Measurements from ENCODE around the gene WSCD1. TPM values are rescaled to one million over a fixed set of nuclear protein-coding genes. Genes with fewer than 3 reads are reported as not detected.

WSCD1 gene
- polyA plus RNA-seq, 1 experiment: 0.20 TPM

GRCh38 chr17:6092903-6093468 is 22.8 kb downstream of the WSCD1 start:
- CTCF ChIA-PET: no interaction called here

GRCh38 chr17:6094453-6094852 is 24.3 kb downstream of the WSCD1 start:
- no peak for TF ChIP-seq CTCF (IDR thresholded peaks at IDR 0.05; ENCODE audit: low read depth, low read length)
- Histone ChIP-seq H3K4me3 (ENCODE audit: low read depth, low read length) (no peak overlapping the region), H3K27me3 (ENCODE audit: control insufficient read depth, insufficient read depth, low read length) (no peaks in the 10 kb centered on the region), H3K27ac (ENCODE audit: low read depth, low read length) (no peak overlapping the region), H3K9me3 (ENCODE audit: control insufficient read depth, insufficient read depth, low read length) (peaks cover 23% of the 10 kb centered on the region)
- ChIA-PET CTCF (no interaction called here), POLR2A (no interaction called here)
- no peak for DNase-seq (ENCODE audit: low read depth, low spot score)

More at GRCh38 chr17:6092903-6093468, 22.8 kb downstream of the WSCD1 start:
- DNase-seq (ENCODE audit: low read depth, low spot score): no peak
- no peak overlapping the region for H3K4me3 ChIP-seq (ENCODE audit: low read depth, low read length)
- TF ChIP-seq CTCF (IDR thresholded peaks at IDR 0.05; ENCODE audit: low read depth, low read length): no peak
- POLR2A ChIA-PET: no interaction called here
- peaks cover 25% of the 10 kb centered on the region for H3K9me3 ChIP-seq (ENCODE audit: control insufficient read depth, insufficient read depth, low read length)
- no peaks in the 10 kb centered on the region for H3K27me3 ChIP-seq (ENCODE audit: control insufficient read depth, insufficient read depth, low read length)
- H3K27ac ChIP-seq (ENCODE audit: low read depth, low read length): no peak overlapping the region

- DNase-seq (ENCODE audit: low read depth, low spot score): no peak
- peaks cover 23% of the 10 kb centered on the region for H3K9me3 ChIP-seq (ENCODE audit: control insufficient read depth, insufficient read depth, low read length)
- H3K4me3 ChIP-seq (ENCODE audit: low read depth, low read length): no peak overlapping the region
- H3K27me3 ChIP-seq (ENCODE audit: control insufficient read depth, insufficient read depth, low read length): no peaks in the 10 kb centered on the region
- no peak for TF ChIP-seq CTCF (IDR thresholded peaks at IDR 0.05; ENCODE audit: low read depth, low read length)
- ChIA-PET CTCF (no interaction called here), POLR2A (no interaction called here)
- no peak overlapping the region for H3K27ac ChIP-seq (ENCODE audit: low read depth, low read length)
Measured at GRCh38 chr17:6094926-6095325, 24.7 kb downstream of the WSCD1 start.

GRCh38 chr17:6095501-6095900 is 25.3 kb downstream of the WSCD1 start:
- ChIA-PET POLR2A (no interaction called here), CTCF (no interaction called here)
- H3K4me3 ChIP-seq (ENCODE audit: low read depth, low read length): no peak overlapping the region
- TF ChIP-seq CTCF (IDR thresholded peaks at IDR 0.05; ENCODE audit: low read depth, low read length): no peak
- no peak overlapping the region for H3K27ac ChIP-seq (ENCODE audit: low read depth, low read length)
- peaks cover 18% of the 10 kb centered on the region for H3K9me3 ChIP-seq (ENCODE audit: control insufficient read depth, insufficient read depth, low read length)
- H3K27me3 ChIP-seq (ENCODE audit: control insufficient read depth, insufficient read depth, low read length): no peaks in the 10 kb centered on the region
- DNase-seq (ENCODE audit: low read depth, low spot score): no peak

- CTCF ChIA-PET: no interaction called here
- Histone ChIP-seq H3K27me3 (ENCODE audit: control insufficient read depth, insufficient read depth, low read length) (no peaks in the 10 kb centered on the region), H3K27ac (ENCODE audit: low read depth, low read length) (no peak overlapping the region), H3K9me3 (ENCODE audit: control insufficient read depth, insufficient read depth, low read length) (peaks cover 19% of the 10 kb centered on the region), H3K4me3 (ENCODE audit: low read depth, low read length) (no peak overlapping the region)
- POLR2A ChIA-PET: no interaction called here
- TF ChIP-seq CTCF (IDR thresholded peaks at IDR 0.05; ENCODE audit: low read depth, low read length): no peak
- DNase-seq (ENCODE audit: low read depth, low spot score): no peak
Measured at GRCh38 chr17:6096201-6097004, 26.2 kb downstream of the WSCD1 start.
